GF-D8 (cell line): ENCODE data around the gene CDH12.
"Not testable (repeated sequence)": the region's sequence is repeated elsewhere in the genome, so short reads cannot be mapped to it uniquely, and the experiment has no call there.

Source experiments
- DNase-seq: peaks from one replicate; lab custom pipeline; 2025; lab: John Stamatoyannopoulos, UW

CDH12 gene

DNA sequence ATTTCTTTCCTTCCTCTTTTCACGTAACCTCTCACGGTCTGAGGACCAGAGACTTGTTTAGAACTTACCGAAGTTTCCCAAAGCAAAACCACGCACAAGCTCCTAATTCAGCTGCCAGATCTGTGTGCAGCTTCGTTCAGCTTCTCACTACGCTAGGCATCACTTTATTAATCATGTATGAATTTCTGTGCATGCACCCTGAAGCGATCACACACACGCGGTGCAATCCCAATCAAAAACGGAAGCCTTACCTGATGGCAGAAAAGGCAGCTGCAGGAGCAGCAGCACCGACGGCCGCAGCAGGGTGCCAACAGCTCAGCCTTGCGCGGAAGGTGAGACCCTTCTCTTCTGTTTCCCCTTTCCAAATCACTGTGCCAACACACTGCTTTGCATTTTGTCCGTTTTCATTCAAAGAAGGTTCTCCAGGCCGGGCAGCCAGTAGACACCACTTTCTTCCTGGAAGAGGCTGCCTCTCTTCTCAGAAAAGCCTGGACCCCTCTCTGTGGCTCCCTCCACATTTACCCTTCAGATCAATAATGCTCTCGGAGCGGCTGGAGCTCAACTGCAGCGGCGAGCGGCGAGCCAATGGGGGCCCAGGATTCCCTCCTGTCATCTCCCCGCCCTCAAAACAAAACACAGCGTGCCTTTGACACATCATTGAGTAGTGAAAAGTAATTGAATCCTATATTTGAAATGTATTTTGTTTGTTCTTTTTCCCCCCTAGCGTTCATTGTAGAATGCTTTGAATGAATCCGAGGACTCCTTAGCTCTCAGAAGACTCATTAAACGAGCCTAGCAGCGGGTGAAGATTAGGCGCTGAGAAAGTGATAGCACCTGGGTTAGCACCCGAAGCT lies at the start of gene CDH12:
Gene CDH12, minus strand, starts transcription at position 538 of the 854 bp plus-strand sequence.
- no peak for DNase-seq

DNA sequence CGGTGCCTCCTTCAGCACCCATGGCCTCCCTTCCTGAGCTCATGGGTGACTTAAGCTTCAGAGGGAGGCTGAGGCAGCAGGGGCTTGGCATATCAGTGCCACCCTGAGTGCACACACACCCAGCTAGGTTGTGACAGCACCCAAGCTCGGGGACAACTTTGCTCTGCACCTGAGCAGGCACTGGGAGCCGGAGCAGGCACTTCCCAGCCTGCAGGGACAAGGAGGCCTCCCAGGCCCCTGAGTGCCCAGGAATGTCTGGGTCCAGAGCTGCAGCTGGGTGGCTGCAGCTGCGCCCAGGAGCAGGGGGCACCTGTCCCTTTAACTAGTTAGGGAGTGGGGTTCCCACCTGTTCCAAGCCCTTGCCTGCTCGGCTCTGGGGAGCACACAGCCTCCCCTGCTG lies 48.7 kb upstream of the CDH12 start:
- DNase-seq, result no peak

DNA sequence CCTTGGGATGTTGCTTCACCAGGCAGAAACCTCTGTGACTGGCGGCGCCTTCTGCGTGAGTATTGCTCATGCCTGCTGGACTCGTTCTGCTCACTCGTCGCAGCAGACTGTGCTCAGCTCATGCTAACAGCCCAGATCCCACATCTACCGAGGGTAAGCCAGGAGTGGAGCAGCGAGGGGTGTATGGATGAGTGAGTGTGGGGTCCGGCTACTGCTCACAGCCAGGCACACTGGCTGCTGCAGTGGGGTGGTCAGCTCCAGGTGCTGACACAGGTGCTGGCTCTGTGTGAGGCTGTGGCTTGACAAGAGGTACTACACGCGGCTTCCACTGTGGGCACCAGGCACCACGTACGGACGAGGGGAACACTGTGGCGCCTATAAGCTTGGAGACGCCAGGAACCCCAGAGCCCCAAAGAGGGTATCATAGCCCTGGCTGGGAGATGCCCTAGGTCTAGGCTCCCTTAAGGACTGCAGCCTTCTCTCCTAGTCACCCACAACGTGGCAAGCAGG lies 47.7 kb upstream of the CDH12 start:
- no peak for DNase-seq

DNA sequence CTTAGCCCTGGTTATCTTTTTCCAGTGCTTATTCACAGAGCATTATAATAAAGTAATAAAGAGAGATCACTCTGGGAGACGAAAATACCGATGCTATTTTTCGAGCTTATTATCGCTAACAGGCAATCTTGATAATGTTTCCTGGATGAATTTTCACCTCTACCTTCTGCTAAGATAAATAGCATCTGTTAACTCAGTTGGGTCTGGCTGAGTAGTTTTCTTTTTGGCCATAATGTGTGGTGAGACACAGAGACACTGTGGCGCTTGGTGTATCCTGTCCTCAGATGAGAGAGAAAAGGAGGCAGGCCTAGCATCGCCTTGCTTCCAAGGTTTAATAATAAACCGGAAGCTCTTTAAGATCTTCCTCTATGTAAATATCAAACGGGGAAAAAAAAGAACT lies 46.2 kb upstream of the CDH12 start:
- DNase-seq, result no peak

DNA sequence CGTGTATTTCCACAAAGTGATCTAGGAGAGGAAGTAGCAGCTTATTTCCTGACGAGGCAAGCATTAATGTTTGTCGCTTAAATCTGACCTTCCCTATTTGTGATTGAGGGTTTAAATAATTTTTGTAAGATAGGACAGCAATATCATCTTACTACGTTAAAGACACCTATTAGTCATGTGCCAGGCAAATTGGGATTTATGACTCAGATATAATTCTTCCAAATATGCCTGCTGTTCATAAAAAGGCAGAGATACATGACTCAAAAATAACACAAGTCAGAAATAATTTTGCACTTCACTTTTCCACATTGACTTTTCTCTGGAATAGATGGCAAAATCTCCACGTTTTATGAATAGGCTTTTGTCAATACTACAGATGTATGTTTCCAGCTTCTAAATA lies 43.0 kb upstream of the CDH12 start:
- DNase-seq, result no peak

DNA sequence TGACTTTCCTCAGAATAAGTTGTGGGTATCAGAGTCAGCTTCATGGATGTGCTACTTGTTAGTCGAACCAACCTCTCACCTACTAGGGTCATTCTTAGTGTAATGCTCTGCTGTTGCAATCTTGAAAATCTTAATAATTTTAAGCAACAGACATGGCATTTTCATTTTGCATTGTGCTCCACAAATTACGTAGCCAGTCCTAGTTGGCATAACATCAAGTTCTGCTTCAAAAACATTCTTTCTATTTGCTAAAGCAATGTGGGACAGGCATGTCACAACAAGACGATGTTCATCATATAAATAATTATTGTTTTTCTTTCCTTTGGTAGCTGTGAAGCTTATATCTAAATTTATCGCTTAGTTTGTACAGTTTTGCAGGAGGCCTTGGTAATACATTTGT lies 39.3 kb upstream of the CDH12 start:
- DNase-seq, result no peak

DNA sequence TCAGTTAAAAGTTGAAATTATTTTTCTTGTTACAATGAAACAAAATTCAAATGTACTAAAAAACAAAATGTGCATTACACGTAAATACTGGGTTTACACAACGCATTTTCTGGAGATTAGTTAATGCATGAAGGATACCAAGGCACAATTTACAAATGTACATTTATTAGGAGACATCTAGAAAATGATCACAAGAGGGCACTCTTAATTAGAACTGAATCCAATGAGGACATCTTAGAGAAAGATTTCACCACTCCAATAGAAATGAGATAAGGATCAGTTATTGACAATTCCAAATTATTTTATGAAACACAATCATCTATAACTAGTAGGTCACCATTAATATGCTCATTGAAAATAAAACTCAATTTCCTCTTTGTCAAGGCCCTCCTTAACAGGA lies 36.6 kb upstream of the CDH12 start:
- no peak for DNase-seq

DNA sequence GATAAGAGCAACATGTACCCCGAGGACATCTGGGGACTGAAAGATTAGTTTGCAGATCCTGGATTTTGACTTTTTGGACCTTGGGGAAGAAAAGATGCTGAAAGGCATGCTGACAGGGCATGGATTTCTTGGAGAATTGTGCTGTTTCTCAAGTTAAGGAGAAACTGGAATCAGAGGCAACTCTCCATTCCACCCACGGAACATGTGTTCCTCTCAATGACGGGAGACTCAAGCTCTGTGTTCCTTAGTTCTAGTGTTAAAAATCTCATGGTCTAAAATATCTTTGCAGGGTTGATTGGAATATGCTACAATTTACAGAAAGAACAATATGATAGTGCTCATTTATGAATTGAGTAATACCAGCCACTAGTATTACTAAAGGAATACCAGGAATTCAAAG lies 34.4 kb upstream of the CDH12 start:
- DNase-seq, result no peak

DNA sequence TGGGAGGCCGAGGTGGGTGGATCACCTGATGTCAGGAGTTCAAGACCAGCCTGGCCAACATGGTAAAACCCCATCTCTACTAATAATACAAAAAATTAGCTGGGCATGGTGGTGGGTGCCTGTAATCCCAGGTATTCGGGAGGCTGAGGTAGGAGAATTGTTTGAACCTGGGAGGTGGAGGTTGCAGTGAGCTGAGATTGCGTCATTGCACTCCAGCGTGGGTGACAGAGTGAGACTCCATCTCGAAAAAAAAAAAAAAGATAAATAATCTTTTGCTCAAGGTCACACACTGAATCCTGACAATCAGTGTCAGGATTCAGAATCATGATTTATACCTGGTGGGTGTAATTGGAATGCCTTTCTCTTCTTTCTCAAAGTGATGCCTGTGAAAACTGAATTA lies 5.8 kb upstream of the CDH12 start:
- not testable (repeated sequence) for DNase-seq

DNA sequence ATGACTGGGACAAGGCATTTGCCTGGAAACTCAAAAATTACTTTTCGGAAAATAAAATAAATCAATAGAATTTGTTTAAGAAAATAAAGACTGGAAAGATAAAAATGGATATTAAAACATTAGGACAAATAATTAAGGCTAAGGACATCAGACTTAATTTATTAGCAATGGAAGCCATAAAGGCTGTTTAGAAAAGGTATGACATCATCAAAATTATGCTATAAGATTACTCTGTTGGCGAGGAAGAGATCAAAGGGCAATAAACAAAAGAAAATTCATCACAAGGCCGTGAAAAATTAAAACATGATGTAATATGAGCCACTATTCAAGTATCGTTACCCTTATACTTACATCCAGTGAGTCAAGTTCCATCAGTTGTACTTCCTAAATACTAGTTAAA lies 2.7 kb upstream of the CDH12 start:
- no peak for DNase-seq

DNA sequence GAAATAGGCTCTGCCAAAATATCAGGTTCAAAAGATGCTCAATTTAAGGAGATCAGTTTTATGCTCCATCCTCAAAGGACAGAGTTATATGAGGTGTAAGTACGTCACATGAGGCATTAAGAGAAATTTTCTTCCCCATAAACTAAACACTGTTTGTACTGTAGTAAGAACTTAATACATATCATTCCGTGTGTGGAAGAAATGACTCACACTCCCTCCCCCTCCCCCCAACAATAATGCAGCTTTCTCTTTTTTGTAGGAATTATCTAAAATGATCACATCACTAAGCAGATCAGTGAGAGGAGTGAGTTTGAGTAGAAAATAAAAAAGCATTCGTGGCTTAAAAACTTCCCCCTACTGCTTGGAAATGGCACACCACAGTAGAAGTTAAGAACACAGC lies 2.2 kb downstream of the CDH12 start:
- DNase-seq, result no peak

DNA sequence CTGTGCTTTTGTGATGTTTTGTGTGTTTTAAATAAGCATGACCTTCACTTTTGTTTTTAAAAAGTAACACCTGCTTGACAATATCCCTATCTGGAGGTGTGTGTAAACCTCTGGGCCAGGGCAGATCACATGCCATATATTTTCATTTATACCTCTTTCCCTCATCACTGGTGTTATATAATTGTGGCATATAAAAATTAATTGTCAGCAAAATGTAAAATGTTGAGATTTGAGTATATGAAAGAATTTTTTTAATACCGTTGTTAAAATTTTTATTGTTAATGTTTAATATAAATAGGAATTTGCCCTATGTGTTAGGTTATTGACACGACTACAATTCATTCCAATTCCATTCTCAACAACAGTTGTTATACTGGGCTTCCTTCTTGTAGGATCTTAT lies 6.5 kb downstream of the CDH12 start:
- DNase-seq, result no peak

DNA sequence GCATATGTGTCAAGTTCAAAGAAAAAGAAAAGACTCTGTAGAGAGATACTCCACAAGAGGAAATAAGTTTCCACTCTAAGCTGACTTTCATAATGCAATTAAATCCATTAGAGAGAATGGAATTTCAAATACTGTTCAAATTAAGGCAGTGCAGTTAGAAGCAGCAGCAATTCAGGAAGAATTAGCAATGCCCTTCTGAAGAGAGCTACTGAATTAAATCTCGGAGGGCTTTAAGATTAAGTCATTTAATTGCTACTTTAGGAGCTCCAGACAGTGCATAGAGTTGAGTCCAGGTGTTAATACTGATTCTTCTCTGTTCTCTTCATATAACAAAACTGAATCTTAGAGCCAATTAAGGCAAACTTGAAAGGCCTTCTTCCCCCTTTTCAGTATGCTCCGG lies 8.5 kb downstream of the CDH12 start:
- no peak for DNase-seq

DNA sequence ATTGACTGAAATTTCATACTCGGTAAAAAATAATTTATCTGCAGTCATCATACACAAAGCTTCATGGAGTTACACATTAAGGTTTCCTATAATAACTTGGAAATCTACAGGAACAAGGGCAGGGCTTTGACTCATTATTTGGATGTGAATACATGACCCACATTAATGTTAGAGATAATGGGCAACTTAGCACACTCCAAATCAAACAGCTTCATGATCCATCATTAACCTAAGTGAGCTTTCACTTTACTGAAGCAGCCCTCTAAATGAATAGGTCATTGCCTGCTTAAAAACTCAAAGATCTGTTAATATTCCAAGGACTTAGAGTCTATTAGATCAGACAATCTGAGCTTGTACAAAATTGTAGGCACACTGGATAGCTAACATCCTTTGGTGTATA lies 9.0 kb downstream of the CDH12 start:
- DNase-seq, result no peak

DNA sequence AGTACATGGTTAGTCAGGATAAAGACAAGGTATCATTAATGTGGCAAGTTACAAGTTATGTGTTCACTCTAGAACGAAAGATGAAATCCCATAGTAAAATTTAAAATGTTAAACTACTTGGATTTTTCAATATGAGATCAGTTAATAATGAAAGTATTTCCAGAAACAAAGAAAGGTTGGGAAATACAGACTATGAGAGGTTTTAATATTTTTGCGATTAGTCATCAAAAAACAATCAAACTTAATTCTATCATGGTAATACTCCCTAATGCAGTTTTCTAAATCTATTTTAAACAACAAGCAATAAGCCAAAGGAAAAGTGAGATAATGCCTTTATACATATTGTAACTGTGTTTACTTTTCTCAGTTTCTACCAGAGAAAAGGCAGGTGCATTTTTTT lies 10.6 kb downstream of the CDH12 start:
- DNase-seq, result no peak

DNA sequence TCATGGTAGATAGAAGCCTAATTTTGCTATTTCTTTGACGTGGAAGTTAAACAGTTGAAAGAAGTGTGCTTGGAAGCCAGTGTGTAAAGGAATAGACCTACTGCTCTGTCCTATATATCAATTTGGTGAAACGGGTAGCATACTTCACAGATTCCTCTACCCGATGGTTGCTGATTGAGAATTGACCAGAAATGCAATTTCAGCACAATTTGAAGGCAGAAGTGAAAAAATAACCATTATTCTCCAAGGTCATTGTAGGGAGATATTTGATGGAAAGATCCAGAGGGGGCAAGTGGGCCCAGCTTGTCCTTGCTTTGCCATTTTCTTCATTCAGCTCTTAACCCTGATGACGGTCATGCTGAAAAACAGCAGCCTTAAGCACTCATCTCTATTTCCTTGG lies 15.3 kb downstream of the CDH12 start:
- DNase-seq, result no peak

DNA sequence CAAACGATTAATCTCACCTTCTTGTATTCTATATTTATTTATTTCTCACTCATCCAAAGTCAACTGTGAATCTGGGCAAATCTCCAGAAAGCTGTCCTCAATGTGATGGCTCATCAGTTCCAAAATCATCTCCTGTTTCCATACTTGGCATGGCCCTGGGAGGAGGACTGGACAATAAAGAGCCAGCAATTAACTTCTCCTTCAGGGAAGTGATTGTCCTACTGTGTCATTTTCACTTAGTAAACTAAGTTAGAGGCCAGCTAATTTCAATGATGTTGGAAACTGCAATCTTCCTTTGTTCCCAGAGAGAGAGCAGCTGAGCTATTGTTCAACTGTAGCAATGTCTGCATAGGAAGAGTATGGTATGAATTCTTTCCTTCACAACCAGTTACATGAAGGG lies 17.5 kb downstream of the CDH12 start:
- no peak for DNase-seq

DNA sequence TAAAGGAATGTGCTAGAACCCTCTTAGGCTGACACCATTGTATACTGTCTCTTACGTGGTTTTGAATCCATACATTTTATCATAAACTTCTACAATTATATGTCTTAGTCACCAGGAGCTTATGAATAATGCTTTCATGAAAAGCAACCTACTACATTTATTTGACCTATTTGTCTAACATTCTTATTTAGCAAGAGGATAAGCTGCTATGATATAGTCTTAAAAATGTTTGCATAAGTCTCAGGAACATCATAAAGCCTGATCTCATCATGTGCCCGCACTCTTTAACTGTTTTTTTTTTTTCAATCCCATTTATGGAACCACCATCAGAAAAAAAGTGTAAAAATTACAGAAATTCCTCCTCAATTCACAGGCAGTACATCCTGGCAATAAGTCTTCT lies 59.7 kb downstream of the CDH12 start:
- DNase-seq, result no peak

DNA sequence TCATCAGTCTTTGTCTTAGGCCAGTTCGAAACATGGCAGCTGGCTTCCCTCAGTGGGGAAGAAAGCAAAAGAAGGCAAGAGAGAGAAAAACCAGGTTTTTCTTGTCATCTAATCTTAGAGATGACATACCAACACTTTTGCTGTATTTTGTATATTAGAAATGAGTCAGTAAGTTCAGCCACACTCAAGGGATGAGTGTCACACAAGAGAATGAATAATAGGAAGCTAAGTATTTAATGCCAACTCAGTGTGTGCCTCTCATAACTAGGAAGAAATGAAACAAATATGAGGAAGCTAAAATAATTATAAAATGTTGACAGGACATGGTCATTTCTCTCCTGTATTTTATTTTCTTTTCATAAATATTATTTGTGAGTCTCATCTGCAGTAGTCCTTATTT lies 65.3 kb downstream of the CDH12 start:
- DNase-seq, result no peak

DNA sequence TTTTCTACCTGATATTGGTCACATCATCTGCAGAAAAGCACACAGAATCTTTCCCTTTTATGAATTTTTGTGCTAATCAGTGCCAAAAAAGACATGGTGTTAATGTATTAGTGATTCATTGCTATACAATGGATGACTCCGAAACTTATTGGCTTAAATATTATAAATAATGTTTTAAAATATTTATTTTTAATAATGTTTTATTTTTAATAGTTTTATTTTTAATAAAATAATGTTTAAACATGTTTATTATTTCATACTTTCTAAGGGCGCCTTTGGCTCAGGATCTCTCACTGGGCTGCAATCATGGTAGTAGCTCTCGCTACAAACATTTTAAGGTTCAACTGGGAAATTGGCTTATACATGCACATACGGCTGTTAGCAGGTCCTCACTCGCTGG lies 65.7 kb downstream of the CDH12 start:
- DNase-seq, result no peak

DNA sequence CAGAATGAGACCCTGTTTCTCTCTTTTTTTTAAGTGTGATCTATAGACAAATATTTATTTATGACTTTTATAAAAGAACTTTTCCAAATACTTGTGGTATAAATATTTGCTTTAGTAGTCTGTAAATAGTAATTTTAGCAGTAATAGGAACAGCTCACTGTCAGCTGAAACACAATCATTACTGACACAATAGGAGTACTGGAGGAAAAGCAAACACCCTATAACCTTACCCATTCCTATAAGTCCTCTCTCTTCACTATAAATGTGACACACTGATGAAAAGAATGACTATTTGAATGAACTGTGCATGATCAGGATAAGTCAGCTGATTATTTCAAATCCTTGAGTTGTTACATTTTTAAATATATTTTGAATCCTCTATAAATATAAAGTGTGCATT lies 72.4 kb downstream of the CDH12 start:
- DNase-seq, result no peak

DNA sequence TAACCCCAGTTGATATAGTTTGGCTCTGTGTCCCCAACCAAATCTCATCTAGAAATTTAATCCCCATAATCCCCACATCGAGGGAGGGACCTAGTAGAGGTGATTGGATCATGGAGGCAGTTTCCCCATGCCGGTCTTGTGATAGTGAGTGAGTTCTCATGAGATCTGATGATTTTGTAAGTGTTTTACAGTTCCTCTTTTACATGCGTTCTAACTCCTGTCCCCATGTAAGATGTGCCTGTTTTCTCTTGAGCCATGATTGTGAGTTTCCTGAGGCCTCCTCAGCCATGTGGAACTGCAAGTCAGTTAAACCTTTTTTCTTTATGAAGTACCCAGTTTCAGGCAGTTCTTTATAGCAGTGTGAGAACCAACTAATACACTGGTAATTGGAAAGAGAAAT lies 73.6 kb downstream of the CDH12 start:
- no peak for DNase-seq

DNA sequence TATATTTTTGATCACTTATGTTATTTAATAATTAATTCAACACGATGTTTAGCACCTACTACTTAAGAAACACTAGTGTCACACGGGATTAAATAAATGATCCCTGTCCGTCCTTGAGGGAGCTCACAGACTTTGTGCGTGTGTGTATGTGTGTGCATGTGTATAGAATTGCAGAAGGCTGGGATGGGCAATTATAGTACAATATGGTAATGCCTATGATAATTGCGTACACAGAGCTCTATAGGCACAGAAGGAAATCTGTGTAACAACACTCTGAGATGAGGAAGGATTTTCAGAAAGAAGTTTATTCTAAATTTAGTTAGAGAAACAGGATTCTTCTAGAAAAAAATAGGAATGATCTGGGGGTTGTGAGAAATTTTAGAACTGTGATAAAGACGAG lies 76.9 kb downstream of the CDH12 start:
- DNase-seq, result no peak

DNA sequence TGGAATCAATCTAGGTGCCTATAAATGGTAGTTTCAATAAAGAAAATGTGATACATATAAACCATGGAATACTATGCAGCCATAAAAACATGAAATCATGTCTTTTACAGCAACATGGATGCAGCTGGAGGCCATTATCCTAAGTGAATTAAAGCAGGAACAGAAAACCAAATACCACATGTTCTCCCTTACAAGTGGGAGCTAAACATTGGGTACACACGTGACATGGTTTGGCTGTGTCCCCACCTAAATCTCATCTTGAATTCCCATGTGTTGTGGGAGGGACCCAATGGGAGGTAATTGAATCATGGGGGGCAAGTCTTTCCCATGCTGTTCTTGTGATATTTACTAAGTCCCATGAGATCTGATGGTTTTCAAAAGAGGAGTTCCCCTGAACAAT lies 78.9 kb downstream of the CDH12 start:
- DNase-seq, result not testable (repeated sequence)
